ENCODE results near the gene MICALL1. TPM values are rescaled to one million over a fixed set of nuclear protein-coding genes. Genes with fewer than 3 reads are reported as not detected.
A peak's percentile ranks its signal among the peaks of the same experiment; 100 is the strongest.

MICALL1 gene, protein sequence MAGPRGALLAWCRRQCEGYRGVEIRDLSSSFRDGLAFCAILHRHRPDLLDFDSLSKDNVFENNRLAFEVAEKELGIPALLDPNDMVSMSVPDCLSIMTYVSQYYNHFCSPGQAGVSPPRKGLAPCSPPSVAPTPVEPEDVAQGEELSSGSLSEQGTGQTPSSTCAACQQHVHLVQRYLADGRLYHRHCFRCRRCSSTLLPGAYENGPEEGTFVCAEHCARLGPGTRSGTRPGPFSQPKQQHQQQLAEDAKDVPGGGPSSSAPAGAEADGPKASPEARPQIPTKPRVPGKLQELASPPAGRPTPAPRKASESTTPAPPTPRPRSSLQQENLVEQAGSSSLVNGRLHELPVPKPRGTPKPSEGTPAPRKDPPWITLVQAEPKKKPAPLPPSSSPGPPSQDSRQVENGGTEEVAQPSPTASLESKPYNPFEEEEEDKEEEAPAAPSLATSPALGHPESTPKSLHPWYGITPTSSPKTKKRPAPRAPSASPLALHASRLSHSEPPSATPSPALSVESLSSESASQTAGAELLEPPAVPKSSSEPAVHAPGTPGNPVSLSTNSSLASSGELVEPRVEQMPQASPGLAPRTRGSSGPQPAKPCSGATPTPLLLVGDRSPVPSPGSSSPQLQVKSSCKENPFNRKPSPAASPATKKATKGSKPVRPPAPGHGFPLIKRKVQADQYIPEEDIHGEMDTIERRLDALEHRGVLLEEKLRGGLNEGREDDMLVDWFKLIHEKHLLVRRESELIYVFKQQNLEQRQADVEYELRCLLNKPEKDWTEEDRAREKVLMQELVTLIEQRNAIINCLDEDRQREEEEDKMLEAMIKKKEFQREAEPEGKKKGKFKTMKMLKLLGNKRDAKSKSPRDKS
- 27.3 and 27.7 TPM in 2 replicates for total RNA-seq

DNA sequence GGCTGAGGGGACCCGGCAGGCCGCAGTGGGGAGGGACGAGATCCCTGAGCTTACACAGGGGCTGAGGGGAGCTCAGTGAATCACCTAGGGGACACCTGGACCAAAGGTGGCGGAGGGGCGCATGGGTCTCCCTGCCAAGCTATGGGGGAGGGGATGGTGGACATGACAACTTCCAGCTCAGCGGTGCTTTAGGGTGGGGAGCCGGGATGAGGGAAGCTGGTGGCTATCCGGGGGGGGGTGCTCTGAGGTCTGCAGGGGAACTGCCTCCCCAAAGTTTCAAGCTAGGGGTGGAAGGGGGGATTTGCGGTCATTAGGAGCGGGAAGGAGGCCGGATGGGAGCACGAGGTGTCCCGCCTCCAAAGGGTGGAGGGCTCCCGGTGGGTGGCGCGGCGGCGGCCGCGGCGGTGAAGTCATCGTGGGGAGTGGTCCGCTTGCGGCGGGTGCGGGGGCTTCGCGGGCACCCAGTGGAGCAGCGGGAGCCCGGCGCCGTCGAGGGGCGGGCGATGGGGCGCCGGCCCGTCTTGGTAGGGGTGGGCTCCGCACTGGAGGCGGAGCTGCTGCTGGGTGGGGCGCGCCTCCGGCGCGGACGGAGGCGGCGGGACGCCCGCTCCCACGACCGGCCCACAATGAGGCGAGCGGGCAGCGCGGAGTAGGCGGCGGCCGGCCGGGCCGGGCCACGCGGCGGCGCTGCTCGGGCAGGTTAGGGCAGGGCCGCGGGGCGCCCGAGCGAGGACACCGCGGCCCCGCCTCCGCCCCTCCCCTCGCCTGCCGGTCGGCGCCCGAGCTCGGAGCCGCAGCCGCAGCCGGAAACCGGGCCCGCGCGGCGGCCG is at the start of gene MICALL1:
TSS of gene MICALL1 (plus strand) at position 764 of the 830 bp plus-strand sequence. CDS start 126 bp downstream, outside the sequence.
- H3K4me1 Mint-ChIP-seq = peaks cover 26% of the 10 kb centered on the region
- H3K36me3 Mint-ChIP-seq (ENCODE audit: low read depth) = no peaks in the 10 kb centered on the region
- peak within 1 kb of the TSS; percentile 79 for H3K4me3 Mint-ChIP-seq
- peak within 1 kb of the TSS; percentile 81 for H3K27ac Mint-ChIP-seq
- DNase-seq = peak; percentile 93
- no peaks in the 10 kb centered on the region for H3K27me3 Mint-ChIP-seq
- H3K9me3 Mint-ChIP-seq = no peaks in the 10 kb centered on the region
- intact Hi-C loops (cut with micrococcal nuclease) = loop anchor here (1.0 to 5.0 kb wide), 3 partner anchors 9 to 47 kb away; partner anchors contain the start of genes C22orf23 and POLR2F

DNA sequence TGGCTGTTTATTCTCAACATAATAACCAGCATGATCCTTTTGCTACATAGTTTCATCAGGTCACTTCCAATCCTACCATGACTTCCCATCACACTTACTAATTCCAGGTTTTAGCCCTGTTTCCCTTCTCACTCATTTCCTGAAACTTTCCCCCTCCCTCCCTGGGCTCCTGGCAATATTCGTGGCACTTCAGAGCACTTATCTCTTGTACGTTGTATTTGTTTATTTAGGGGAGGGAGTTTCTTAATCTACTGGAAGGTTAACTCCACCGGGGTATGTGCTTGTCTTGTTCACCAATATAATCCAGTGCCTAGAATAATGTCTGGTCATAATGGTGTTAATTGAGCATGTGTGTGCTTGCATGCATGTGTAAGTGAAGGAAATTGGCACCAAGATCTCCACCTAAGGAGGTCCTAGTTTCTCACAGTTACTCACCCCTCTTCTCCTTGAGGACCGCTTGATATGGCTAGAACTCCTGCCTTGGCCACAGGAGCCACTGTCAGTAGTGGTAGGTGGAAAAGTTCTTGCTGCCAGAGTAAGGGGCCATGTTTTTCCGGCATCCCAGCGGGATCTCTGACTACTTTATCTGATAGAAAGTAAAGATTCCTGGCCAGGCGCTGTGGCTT is 45.2 kb upstream of the MICALL1 start:
- H3K9me3 Mint-ChIP-seq = no peaks in the 10 kb centered on the region
- intact Hi-C loops (cut with micrococcal nuclease) = no loop called here
- no peaks in the 10 kb centered on the region for H3K27me3 Mint-ChIP-seq
- no peak for DNase-seq
- H3K36me3 Mint-ChIP-seq (ENCODE audit: low read depth) = peaks cover 66% of the 10 kb centered on the region
- peaks cover 5% of the 10 kb centered on the region for H3K4me1 Mint-ChIP-seq
- no peak overlapping the region for H3K27ac Mint-ChIP-seq
- no peak overlapping the region for H3K4me3 Mint-ChIP-seq

DNA sequence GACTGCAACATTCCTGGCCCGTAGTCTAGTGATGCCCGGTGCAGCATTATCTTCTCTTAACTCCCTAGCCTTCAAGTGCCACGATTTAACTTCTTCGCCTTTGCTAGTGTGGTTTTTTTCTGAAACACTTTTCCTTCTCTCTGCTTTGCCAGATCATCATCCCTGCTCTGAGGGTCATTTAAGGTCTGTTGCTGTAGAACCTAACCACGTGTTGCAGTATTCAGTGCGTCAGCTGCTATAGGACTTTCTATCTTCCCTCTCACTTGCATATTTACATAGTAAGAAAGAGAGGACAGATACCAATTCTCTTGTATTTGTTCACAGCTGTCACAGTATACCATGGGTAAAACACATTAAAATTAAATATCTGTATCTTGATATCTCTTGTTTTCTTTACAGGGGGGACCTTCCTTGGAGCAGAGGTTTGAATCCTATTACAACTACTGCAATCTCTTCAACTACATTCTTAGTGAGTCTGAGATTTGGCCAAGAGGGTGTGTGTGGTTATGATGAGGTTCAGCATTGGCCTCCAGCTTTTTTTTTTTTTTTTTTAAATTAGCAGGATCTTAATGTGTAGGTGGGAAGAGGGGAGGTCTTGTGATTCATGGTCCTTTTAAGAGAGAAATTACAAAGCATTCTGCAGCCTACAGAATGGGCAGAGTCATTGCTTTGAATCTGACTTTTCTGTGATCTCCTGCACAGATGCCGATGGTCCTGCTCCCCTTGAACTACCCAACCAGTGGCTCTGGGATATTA is 43.3 kb upstream of the MICALL1 start:
- no peaks in the 10 kb centered on the region for H3K9me3 Mint-ChIP-seq
- no peaks in the 10 kb centered on the region for H3K27me3 Mint-ChIP-seq
- no peak overlapping the region for H3K27ac Mint-ChIP-seq
- no peak for DNase-seq
- H3K36me3 Mint-ChIP-seq (ENCODE audit: low read depth) = peaks cover 64% of the 10 kb centered on the region
- no peak overlapping the region for H3K4me3 Mint-ChIP-seq
- peaks cover 5% of the 10 kb centered on the region for H3K4me1 Mint-ChIP-seq
- intact Hi-C loops (cut with micrococcal nuclease) = loop anchor here (1.0 kb wide), 1 partner anchor 45 kb away; no protein-coding TSS in a partner anchor

DNA sequence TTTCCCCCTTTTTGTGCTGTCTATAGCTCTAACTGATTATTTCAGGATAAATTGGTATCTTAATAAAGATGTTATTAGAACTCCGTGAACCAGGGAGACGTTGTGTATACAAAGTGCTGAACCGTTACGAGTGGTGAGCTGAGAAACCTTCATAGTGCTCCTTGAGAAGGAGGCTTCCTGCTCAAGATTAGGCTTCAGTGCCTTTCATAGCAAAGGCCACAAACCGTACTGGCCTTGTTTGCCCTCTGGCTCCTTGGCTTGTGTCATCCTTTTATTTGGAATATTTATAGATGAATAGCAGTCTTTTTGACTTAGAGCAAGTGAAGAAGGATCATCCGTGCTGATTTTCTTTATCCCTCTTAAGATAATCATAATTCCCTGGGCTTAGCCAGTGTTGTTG is 40.6 kb upstream of the MICALL1 start:
- Mint-ChIP-seq H3K9me3 (no peaks in the 10 kb centered on the region), H3K4me3 (no peak overlapping the region), H3K4me1 (peaks cover 5% of the 10 kb centered on the region), H3K27me3 (no peaks in the 10 kb centered on the region), H3K27ac (no peak overlapping the region), H3K36me3 (ENCODE audit: low read depth) (peaks cover 65% of the 10 kb centered on the region)
- DNase-seq = no peak
- intact Hi-C loops (cut with micrococcal nuclease) = no loop called here

DNA sequence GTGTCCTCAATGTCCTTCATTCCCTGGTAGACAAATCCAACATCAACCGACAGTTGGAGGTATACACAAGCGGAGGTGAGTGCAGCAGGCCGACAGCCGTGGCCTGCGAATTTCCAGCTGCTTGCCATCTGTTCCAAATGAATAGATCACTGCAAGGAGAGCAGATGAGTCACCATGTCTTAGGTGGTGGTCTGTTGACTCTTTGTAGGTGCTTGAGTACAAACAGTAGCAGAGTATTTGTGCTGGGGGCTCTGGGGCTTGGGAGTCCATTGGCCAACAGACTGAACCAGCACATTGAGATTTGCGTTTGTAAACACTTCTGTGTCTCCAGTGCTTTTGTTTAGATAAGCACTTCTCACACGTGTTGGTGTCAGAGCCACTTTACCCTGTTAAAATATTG is 35.8 kb upstream of the MICALL1 start:
- Mint-ChIP-seq H3K36me3 (ENCODE audit: low read depth) (peaks cover 58% of the 10 kb centered on the region), H3K27me3 (no peaks in the 10 kb centered on the region), H3K4me1 (no peaks in the 10 kb centered on the region), H3K27ac (no peak overlapping the region), H3K9me3 (no peaks in the 10 kb centered on the region), H3K4me3 (no peak overlapping the region)
- DNase-seq = no peak
- intact Hi-C loops (cut with micrococcal nuclease) = no loop called here

DNA sequence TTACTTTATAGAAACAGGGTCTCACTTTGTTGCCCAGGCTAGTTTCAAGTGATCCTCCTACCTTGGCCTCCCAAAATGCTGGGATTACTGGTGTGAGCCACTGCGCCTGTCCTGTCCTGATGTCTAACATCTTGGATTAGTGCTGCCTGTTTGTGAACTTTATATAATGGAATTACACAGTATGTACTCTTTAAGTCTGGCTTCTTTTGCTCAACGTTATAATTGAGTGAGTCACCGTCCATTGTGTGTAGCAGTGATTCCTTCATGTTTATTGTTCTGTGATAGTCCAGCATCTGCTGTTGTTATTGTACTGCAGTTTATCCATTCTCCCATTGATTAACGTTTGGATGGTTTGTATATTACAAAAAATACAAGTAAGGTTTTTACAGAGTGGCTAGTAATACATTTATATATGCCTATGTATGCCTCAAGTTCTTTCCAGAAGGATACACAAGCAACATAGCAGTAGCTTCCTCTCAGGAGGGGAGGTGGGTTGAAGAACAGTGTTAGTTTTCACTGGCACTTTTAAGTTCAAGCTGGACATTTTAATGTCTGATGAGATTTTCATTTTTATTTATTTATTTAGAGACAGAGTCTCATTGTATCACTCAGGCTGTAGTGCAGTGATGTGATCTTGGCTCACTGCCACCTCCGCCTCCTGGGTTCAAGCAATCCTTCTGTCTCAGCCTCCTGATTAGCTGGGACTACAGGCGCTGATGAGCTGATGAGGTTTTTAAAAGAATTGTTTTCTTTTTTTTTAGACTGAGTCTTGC is 25.2 kb upstream of the MICALL1 start:
- no peaks in the 10 kb centered on the region for H3K27me3 Mint-ChIP-seq
- peaks cover 51% of the 10 kb centered on the region for H3K36me3 Mint-ChIP-seq (ENCODE audit: low read depth)
- no peaks in the 10 kb centered on the region for H3K9me3 Mint-ChIP-seq
- intact Hi-C loops (cut with micrococcal nuclease) = no loop called here
- H3K4me3 Mint-ChIP-seq = no peak overlapping the region
- H3K27ac Mint-ChIP-seq = no peak overlapping the region
- peaks cover 6% of the 10 kb centered on the region for H3K4me1 Mint-ChIP-seq
- DNase-seq = no peak

DNA sequence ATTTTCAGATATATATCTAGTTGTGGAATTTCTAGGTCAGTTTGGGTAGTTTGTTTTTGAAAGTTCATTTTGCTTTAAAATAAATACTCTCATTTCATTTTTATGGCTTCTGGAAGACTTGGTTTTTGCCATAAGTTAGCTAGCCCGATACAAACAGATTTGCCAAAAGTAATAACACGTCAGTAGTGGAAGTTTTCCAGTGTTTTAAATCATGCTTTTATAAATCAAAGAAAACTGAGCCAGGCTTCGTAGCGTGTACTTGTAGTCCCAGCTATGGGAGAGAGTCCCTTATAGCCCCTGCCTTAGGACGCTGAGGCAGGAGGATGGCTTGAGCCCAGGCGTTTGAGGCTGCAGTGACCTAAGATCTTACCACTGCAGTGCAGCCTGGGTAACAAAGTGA is 21.7 kb upstream of the MICALL1 start:
- no peak for DNase-seq
- H3K9me3 Mint-ChIP-seq = no peaks in the 10 kb centered on the region
- H3K27ac Mint-ChIP-seq = no peak overlapping the region
- intact Hi-C loops (cut with micrococcal nuclease) = no loop called here
- no peak overlapping the region for H3K4me3 Mint-ChIP-seq
- peaks cover 50% of the 10 kb centered on the region for H3K36me3 Mint-ChIP-seq (ENCODE audit: low read depth)
- no peaks in the 10 kb centered on the region for H3K27me3 Mint-ChIP-seq
- H3K4me1 Mint-ChIP-seq = peaks cover 14% of the 10 kb centered on the region

DNA sequence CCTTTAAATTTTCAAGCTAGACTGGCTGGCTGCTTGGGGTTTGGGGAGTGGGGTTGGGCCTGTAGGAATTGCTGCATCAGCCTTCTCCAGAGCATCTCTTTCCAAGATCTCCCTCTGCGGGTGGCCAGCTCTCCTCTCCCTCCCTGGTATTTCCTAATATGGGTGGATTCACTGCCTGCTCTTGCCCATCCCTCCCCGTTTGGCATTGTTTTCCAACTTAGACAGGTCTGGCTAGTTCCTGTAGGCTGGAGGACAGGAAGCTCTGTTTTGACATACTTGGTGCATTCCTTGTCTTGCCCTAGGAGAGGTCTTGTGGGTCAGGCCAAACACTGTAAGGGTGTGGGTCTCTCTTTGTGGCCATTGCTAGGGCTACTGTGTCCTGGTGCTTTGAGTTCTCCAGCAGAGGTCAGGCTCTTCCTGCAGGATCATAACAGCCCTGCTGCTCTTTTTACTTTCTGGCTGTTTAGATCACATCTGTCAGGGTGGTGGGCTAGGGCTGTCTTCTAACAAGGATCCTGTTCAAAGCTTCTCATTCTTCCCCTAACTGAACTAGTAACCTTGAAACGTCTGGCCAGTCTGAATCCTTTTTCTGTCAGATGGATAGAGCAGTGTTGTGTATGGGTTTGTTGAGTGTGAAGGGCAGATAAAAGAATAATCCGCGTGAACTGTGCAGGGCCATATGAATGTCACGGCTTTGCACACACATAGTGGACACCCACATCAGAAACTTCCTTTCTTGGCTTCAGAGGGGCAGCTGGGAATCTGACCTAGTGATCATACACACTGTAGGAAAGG is 18.3 kb upstream of the MICALL1 start:
- peaks cover 14% of the 10 kb centered on the region for H3K4me1 Mint-ChIP-seq
- peak overlapping the region; percentile 25 for H3K27ac Mint-ChIP-seq
- no peaks in the 10 kb centered on the region for H3K27me3 Mint-ChIP-seq
- intact Hi-C loops (cut with micrococcal nuclease) = no loop called here
- no peak overlapping the region for H3K4me3 Mint-ChIP-seq
- no peak for DNase-seq
- H3K36me3 Mint-ChIP-seq (ENCODE audit: low read depth) = peaks cover 49% of the 10 kb centered on the region
- H3K9me3 Mint-ChIP-seq = no peaks in the 10 kb centered on the region

DNA sequence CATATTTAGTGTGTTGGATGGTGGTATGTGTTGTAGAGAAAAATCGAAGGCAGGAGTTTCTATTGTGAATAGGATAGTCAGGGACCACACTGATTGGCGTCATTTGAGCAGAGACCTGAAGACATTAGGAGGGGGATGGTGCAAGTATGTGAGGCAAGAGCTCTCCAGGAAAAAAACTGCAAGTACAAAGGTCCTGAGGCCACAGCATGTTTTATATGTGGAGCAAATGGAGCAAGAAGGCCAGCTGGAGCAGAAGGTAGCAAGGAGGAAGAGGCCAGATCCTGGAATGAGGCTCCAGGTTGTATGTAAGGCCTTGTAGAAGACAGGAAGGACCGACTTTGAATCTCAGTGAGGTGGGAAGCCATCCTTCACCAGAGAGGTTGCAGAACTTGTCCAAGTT is 14.2 kb upstream of the MICALL1 start:
- Mint-ChIP-seq H3K4me1 (peaks cover 31% of the 10 kb centered on the region), H3K27ac (no peak overlapping the region), H3K4me3 (no peak overlapping the region), H3K27me3 (no peaks in the 10 kb centered on the region), H3K36me3 (ENCODE audit: low read depth) (peaks cover 41% of the 10 kb centered on the region), H3K9me3 (no peaks in the 10 kb centered on the region)
- intact Hi-C loops (cut with micrococcal nuclease) = no loop called here
- DNase-seq = no peak

DNA sequence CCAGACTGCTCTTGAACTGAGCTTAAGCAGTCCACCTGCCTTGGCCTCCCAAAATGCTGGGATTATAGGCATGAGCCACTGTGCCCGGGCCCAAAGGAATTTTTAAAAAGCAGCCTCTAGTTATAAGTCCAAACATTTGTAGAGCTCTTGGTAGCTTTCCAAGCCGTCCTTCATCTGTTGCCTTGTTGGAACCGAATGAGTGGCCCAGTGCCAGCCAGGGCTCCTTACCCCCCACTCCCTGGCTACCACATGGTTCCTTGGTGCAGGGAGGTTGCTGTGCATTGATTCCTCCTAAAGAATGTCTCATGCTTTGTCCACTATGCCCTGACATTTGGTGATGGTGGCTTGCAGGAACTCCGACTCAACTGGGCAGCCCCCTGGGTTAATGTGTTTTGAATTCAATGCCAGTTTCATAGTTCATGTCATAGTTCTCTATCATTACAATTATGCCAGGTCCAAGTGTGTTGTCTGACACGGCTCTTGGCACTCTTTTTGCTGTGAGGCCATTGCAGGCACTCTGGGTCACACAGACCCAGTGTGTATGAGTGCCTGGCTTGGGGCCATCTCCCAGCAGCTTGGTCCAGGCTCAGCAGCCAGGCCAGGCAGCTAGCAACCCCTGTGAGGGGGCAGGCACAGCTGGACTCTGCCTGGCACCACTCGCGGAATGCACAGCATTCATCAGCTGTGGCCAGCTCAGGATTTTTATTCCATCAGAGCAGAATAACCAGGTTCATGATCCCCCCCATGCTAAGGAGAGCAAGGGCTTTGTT is 13.3 kb upstream of the MICALL1 start:
- Mint-ChIP-seq H3K4me1 (peaks cover 31% of the 10 kb centered on the region), H3K9me3 (no peaks in the 10 kb centered on the region), H3K4me3 (no peak overlapping the region), H3K36me3 (ENCODE audit: low read depth) (peaks cover 36% of the 10 kb centered on the region), H3K27me3 (no peaks in the 10 kb centered on the region), H3K27ac (no peak overlapping the region)
- intact Hi-C loops (cut with micrococcal nuclease) = no loop called here
- DNase-seq = no peak

DNA sequence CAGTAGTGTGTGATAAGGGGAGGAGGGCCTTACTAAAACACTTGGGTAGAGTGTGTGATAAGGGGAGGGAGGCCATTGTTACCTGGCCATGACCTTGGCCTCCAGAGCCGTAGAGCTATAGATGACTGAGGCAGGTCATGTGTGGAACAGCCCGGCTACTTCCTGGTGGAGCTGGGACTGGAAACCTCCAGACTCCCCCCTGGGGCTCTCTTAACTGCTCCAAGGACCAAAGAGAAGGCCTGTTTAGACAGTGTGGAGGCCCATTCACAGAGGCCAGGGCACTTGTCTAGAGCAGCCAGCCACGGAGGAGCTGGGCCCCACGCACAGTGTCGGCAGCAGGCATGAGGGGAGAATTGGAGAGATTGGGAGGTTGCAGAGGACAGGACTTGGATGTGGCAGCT is 12.5 kb upstream of the MICALL1 start:
- H3K27ac Mint-ChIP-seq = peak overlapping the region; percentile 64
- H3K4me3 Mint-ChIP-seq = no peak overlapping the region
- peaks cover 28% of the 10 kb centered on the region for H3K36me3 Mint-ChIP-seq (ENCODE audit: low read depth)
- peaks cover 32% of the 10 kb centered on the region for H3K4me1 Mint-ChIP-seq
- H3K27me3 Mint-ChIP-seq = no peaks in the 10 kb centered on the region
- intact Hi-C loops (cut with micrococcal nuclease) = no loop called here
- no peaks in the 10 kb centered on the region for H3K9me3 Mint-ChIP-seq
- DNase-seq = no peak
